H1 (cell line): Measurements from ENCODE around the gene FAM186B. TPM values are rescaled to one million over a fixed set of nuclear protein-coding genes. Genes with fewer than 3 reads are reported as not detected.

Source experiments
- CTCF ChIA-PET: fragments of 300-600 bp; sonication (Branson Sonifier 250); formaldehyde crosslinking; loops from one replicate; lab custom pipeline; 2021; ENCODE audit not compliant: partially characterized antibody; lab: Charles Lee
- POLR2A ChIA-PET: fragments of 300-600 bp; sonication (Branson Sonifier 250); formaldehyde crosslinking; loops from one replicate; lab custom pipeline; 2021; ENCODE audit warnings: inconsistent platforms; ENCODE audit not compliant: partially characterized antibody; lab: Charles Lee
- DNase-seq, 2 experiments: peaks; one replicate each; pipeline versions ENCODE4 v3.0.0 to v3.0.0-alpha.2; 2010 to 2022; ENCODE audit warnings: low spot score in 2 of 2, low read depth in 1 of 2, mixed read lengths in 1 of 2
- FAIRE-seq: peaks from 2 replicates; lab custom pipeline; 2011; peaks lifted over from hg19 to GRCh38; lab: Jason Lieb, UNC
- H2AFZ ChIP-seq: 2 replicates; pipeline ENCODE4 v1.8.1; 2012; ENCODE audit warnings: low read length, inconsistent platforms
- H2AK5ac ChIP-seq: 2 replicates; pipeline ENCODE4 v1.6.1; 2013; ENCODE audit warnings: low read depth, low read length
- H2BK120ac ChIP-seq: replicated peaks from 2 replicates; pipeline ENCODE3; 2013; ENCODE audit warnings: low read depth, low read length, inconsistent platforms
- H2BK12ac ChIP-seq: 2 replicates; pipeline ENCODE4 v1.6.1; 2013; ENCODE audit warnings: low read depth, low read length
- H2BK15ac ChIP-seq: 2 replicates; pipeline ENCODE4 v1.6.1; 2013; ENCODE audit warnings: low read length
- H2BK20ac ChIP-seq: 2 replicates; pipeline ENCODE4 v1.6.1; 2013; ENCODE audit warnings: low read length
- H2BK5ac ChIP-seq: 2 replicates; pipeline ENCODE4 v1.6.1; 2013; ENCODE audit warnings: low read depth, low read length
- H3K14ac ChIP-seq: 2 replicates; pipeline ENCODE4 v1.6.1; 2013; ENCODE audit warnings: inconsistent platforms; ENCODE audit not compliant: insufficient read length
- H3K18ac ChIP-seq: 2 replicates; pipeline ENCODE4 v1.6.1; 2013; ENCODE audit warnings: low read length; ENCODE audit errors: extremely low read depth
- H3K23ac ChIP-seq: 2 replicates; pipeline ENCODE4 v1.6.1; 2013; ENCODE audit warnings: inconsistent platforms; ENCODE audit not compliant: insufficient read length
- H3K23me2 ChIP-seq: 2 replicates; pipeline ENCODE4 v1.6.1; 2013; ENCODE audit warnings: low read depth, low read length
- H3K27ac ChIP-seq: 2 replicates; pipeline ENCODE4 v1.6.1; 2011; ENCODE audit warnings: low read depth, low read length, inconsistent platforms
- H3K27me3 ChIP-seq, 4 experiments: replicated peaks in 1 of 4; 1 replicate in 1 of 4; 2 replicates in 3 of 4; pipeline versions ENCODE4 v1.6.1 to v1.8.1; 2011 to 2013; ENCODE audit warnings: low read length in 3 of 4, mild to moderate bottlenecking in 3 of 4, inconsistent platforms in 2 of 4, mixed read lengths in 2 of 4, moderate library complexity in 1 of 4; ENCODE audit not compliant: control insufficient read depth in 3 of 4, insufficient read depth in 3 of 4; ENCODE audit errors: extremely low read depth in 1 of 4
- H3K36me3 ChIP-seq, 4 experiments: 2 replicates each; pipeline versions ENCODE4 v1.6.1 to v1.8.1; 2011 to 2013; ENCODE audit warnings: mild to moderate bottlenecking in 4 of 4, low read length in 3 of 4, moderate library complexity in 2 of 4, control low read depth in 1 of 4, inconsistent platforms in 1 of 4; ENCODE audit not compliant: insufficient read depth in 4 of 4, control insufficient read depth in 2 of 4
- H3K4ac ChIP-seq: replicated peaks from 2 replicates; pipeline ENCODE3; 2013; ENCODE audit warnings: low read length, low read depth, mixed read lengths, inconsistent platforms; ENCODE audit not compliant: insufficient read length
- H3K4me1 ChIP-seq, 4 experiments: replicated peaks in 1 of 4; 1 replicate in 1 of 4; 2 replicates in 3 of 4; pipeline versions ENCODE4 v1.6.1 to v1.8.1; 2011 to 2013; ENCODE audit warnings: low read length in 3 of 4, inconsistent platforms in 2 of 4, mixed read lengths in 1 of 4; ENCODE audit not compliant: insufficient read depth in 4 of 4, control insufficient read depth in 3 of 4
- H3K4me2 ChIP-seq, 2 experiments: 2 replicates each; pipeline versions ENCODE4 v1.6.1 to v1.8.1; 2011 to 2013; ENCODE audit warnings: low read depth in 2 of 2, low read length in 2 of 2, control low read depth in 1 of 2, inconsistent platforms in 1 of 2, mild to moderate bottlenecking in 1 of 2; ENCODE audit not compliant: insufficient read depth in 1 of 2
- H3K4me3 ChIP-seq, 4 experiments: fragments of 200-600, 300-600 bp in 1 of 4; sonication (generic), shearing (Covaris generic), sonication (Bioruptor Twin) in 1 of 4; 2 replicates each; pipeline versions ENCODE4 v1.5.1 to v1.8.1; 2011 to 2016; ENCODE audit warnings: low read length in 4 of 4, low read depth in 3 of 4, control low read depth in 2 of 4, inconsistent platforms in 2 of 4, mild to moderate bottlenecking in 2 of 4, mixed read lengths in 1 of 4, moderate library complexity in 1 of 4; ENCODE audit not compliant: insufficient read depth in 2 of 4; ENCODE audit errors: extremely low read depth in 1 of 4
- H3K56ac ChIP-seq: replicated peaks from 2 replicates; pipeline ENCODE3; 2013; ENCODE audit warnings: low read depth, mild to moderate bottlenecking, mixed read lengths, low read length, inconsistent platforms; ENCODE audit not compliant: insufficient read length
- H3K79me1 ChIP-seq: 2 replicates; pipeline ENCODE4 v1.6.1; 2013; ENCODE audit warnings: low read depth, low read length, control low read depth
- H3K79me2 ChIP-seq, 2 experiments: 2 replicates each; pipeline versions ENCODE4 v1.6.1 to v1.8.1; 2012 to 2013; ENCODE audit warnings: low read length in 2 of 2, mild to moderate bottlenecking in 2 of 2, inconsistent platforms in 1 of 2; ENCODE audit not compliant: insufficient read depth in 2 of 2, control insufficient read depth in 1 of 2
- H3K9ac ChIP-seq, 4 experiments: replicated peaks in 1 of 4; 1 replicate in 1 of 4; 2 replicates in 3 of 4; pipeline versions ENCODE4 v1.6.1 to v1.8.1; 2011 to 2013; ENCODE audit warnings: low read depth in 3 of 4, low read length in 3 of 4, control low read depth in 2 of 4, mild to moderate bottlenecking in 2 of 4, moderate library complexity in 2 of 4, inconsistent platforms in 1 of 4; ENCODE audit errors: extremely low read depth in 1 of 4
- H3K9me3 ChIP-seq, 2 experiments: 2 replicates each; pipeline versions ENCODE4 v1.6.1 to v1.8.1; 2012 to 2013; ENCODE audit warnings: mild to moderate bottlenecking in 2 of 2, moderate library complexity in 2 of 2, control low read depth in 1 of 2, inconsistent platforms in 1 of 2, low read depth in 1 of 2, low read length in 1 of 2, mixed read lengths in 1 of 2; ENCODE audit not compliant: insufficient read depth in 2 of 2
- H4K20me1 ChIP-seq, 2 experiments: replicated peaks in 1 of 2; 2 replicates each; pipeline versions ENCODE3 to v1.8.1; 2011 to 2013; ENCODE audit warnings: inconsistent platforms in 2 of 2, low read length in 2 of 2, mild to moderate bottlenecking in 1 of 2; ENCODE audit not compliant: insufficient read depth in 2 of 2, control insufficient read depth in 1 of 2
- H4K5ac ChIP-seq: 2 replicates; pipeline ENCODE4 v1.6.1; 2013; ENCODE audit warnings: low read length, low read depth, mixed read lengths, inconsistent platforms; ENCODE audit not compliant: insufficient read length
- H4K8ac ChIP-seq: 2 replicates; pipeline ENCODE4 v1.8.0; 2013; ENCODE audit warnings: mild to moderate bottlenecking, moderate library complexity, low read length, inconsistent platforms; ENCODE audit not compliant: insufficient read depth; ENCODE audit errors: extremely low read depth
- H4K91ac ChIP-seq: replicated peaks from 2 replicates; pipeline ENCODE3; 2013; ENCODE audit warnings: low read length, mixed read lengths, inconsistent platforms; ENCODE audit not compliant: insufficient read length
- HDAC2 ChIP-seq, 2 experiments: fragments of 300-600 bp in 1 of 2; sonication (generic) in 1 of 2; IDR thresholded peaks; 2 replicates each; pipeline ENCODE4 v1.6.1; 2011 to 2012; ENCODE audit warnings: low read depth in 2 of 2, low read length in 2 of 2, mild to moderate bottlenecking in 2 of 2, moderate library complexity in 2 of 2, borderline replicate concordance in 1 of 2, inconsistent platforms in 1 of 2
- JUND ChIP-seq: IDR thresholded peaks from 2 replicates; pipeline ENCODE4 v1.6.1; 2011; ENCODE audit warnings: mild to moderate bottlenecking, improper control_type of control experiment, low read length
- ZNF274 ChIP-seq: IDR thresholded peaks from 2 replicates; pipeline ENCODE4 v1.7.0; 2012; ENCODE audit warnings: low read length, borderline replicate concordance; ENCODE audit errors: extremely low read depth
- WGBS, 2 experiments: shearing (Covaris generic) in 1 of 2; methylation state at CpG; one replicate each; pipeline versions ENCODE4 v1.1.6 to v1.1.7; 2013 to 2015; ENCODE audit warnings: low lambda C conversion rate in 2 of 2, mixed read lengths in 2 of 2, inconsistent platforms in 1 of 2, low coverage in 1 of 2, missing lambda C conversion rate in 1 of 2; ENCODE audit not compliant: insufficient replicate concordance in 2 of 2, insufficient coverage in 1 of 2, insufficient read length in 1 of 2; ENCODE audit errors: extremely low coverage in 1 of 2, missing lambda C conversion rate in 1 of 2; 5-methylcytosine and 5-hydroxymethylcytosine counted together
- polyA plus RNA-seq, 7 experiments: library from polyadenylated mRNA; depleted of rRNA in 3 of 7; stranded (reverse) in 5 of 7; unstranded in 2 of 7; fragments of >200 nt in 5 of 7; fragments of 200-250 nt in 2 of 7; gene quantifications; 1 replicate in 5 of 7; 2 replicates in 1 of 7; 4 replicates in 1 of 7; pipeline versions ENCODE4 v1.2.1 to v1.2.3, GENCODE V29; 2011 to 2013; ENCODE audit warnings: missing spikeins in 2 of 7, mixed read lengths in 2 of 7
- total RNA-seq: library from RNA; stranded (reverse); fragmentation: NEBNext Ultra II Directional; extraction: Animal tissue kit (Norgen Biotek cat#: 25700); gene quantifications from 2 replicates; pipeline ENCODE4 v1.2.1, GENCODE V29; 2021

The FAM186B gene
- total and polyA plus RNA-seq, 2 of the 8 experiments (the other 6 are each of a cell fraction or from before 2014, with no cell fraction given): 0.12 to 0.73 TPM

DNA sequence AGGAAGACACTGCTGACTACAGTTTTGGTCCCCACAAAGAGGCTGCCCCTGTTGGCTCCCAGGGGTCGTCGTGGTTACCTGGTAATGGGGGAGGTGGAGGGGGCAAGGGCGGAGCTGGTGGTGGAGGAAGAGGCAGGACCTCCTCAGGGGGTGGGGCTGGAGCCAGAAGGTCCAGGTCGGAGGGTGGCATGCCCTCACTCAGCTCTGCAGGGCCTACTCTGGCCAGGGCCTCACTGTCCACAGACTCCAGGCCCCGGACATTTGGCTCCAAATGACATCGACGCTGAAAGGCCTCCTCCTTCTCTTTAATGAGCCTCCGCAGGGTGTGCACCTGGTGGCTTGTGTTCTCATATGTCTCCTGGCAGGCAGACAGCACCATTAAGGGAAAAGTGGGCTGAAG, 46.4 kb upstream of the FAM186B start:
- no peak overlapping the region for H3K4ac ChIP-seq

More for the DNA sequence above, 46.4 kb upstream of the FAM186B start:
- no peak overlapping the region for H3K23ac ChIP-seq
- no peaks in the 10 kb centered on the region for H3K79me1 ChIP-seq
- H4K20me1 ChIP-seq: peaks cover 0 to 2% of the 10 kb centered on the region in 2 experiments
- peaks cover 11 to 56% (median 33%) of the 10 kb centered on the region in 4 experiments for H3K36me3 ChIP-seq
- H3K4me1 ChIP-seq: no peaks in the 10 kb centered on the region
- FAIRE-seq (no peak), DNase-seq (no peak)
- H3K4me3 ChIP-seq: no peak overlapping the region
- H3K23me2 ChIP-seq: no peaks in the 10 kb centered on the region
- no peak overlapping the region for H4K91ac ChIP-seq
- no peak overlapping the region for H2BK20ac ChIP-seq
- no peak overlapping the region for H4K8ac ChIP-seq
- no peak overlapping the region for H2BK12ac ChIP-seq
- no peak overlapping the region for H3K14ac ChIP-seq
- H2BK120ac ChIP-seq: no peak overlapping the region
- no peak overlapping the region for H3K56ac ChIP-seq
- H2BK15ac ChIP-seq: no peak overlapping the region
- H2AFZ ChIP-seq: no peak overlapping the region
- no peak overlapping the region for H3K9ac ChIP-seq
- ChIA-PET POLR2A (interaction anchor here (0.8 to 3.2 kb wide), 9 partner anchors 9 to 114 kb away, joined by 3 to 12 read pairs (median 4); partner anchors contain the start of gene TMBIM6), CTCF (interaction anchor here (0.7 to 12.7 kb wide), 7 partner anchors 10 to 54 kb away, joined by 3 to 222 read pairs (median 7); partner anchors contain the start of gene FMNL3)
- H3K79me2 ChIP-seq: no peaks in the 10 kb centered on the region
- TF ChIP-seq JUND (no peak), ZNF274 (no peak), HDAC2 (IDR thresholded peaks at IDR 0.05; ENCODE audit: borderline replicate concordance in 1 of 2, low read depth in 2 of 2, low read length in 2 of 2) (no peak)
- H3K27ac ChIP-seq: no peak overlapping the region
- WGBS, 2 experiments: 87% methylated on average over 7 of the region's 8 CpGs; no CpG with 5 or more reads in 1 of the 2 experiments
- no peaks in the 10 kb centered on the region for H3K27me3 ChIP-seq
- H4K5ac ChIP-seq: no peak overlapping the region
- no peak overlapping the region for H2AK5ac ChIP-seq
- H3K18ac ChIP-seq: no peak overlapping the region
- no peaks in the 10 kb centered on the region for H3K9me3 ChIP-seq
- H2BK5ac ChIP-seq: no peak overlapping the region
- no peak overlapping the region for H3K4me2 ChIP-seq
